GM18909 (cell line): ENCODE data around the gene SDK1.
"Not testable (repeated sequence)": the region's sequence is repeated elsewhere in the genome, so short reads cannot be mapped to it uniquely, and the experiment has no call there.

ENCODE experiments used
- ATAC-seq: cut with Tn5 transposase; IDR thresholded peaks from one replicate; pipeline ENCODE4 v1.9.1; 2021; ENCODE audit warnings: mild to moderate bottlenecking; ENCODE audit not compliant: unreplicated experiment, poor library complexity

Gene SDK1

GRCh38 chr7:3696113-3696512, 395.1 kb downstream of the SDK1 start:
- no peak for ATAC-seq

GRCh38 chr7:3697472-3697871, 396.4 kb downstream of the SDK1 start:
- no peak for ATAC-seq

- no peak for ATAC-seq
These were observed 404.2 kb downstream of the SDK1 start for GRCh38 chr7:3705258-3705657.

- ATAC-seq = not testable (repeated sequence)
These were observed 405.0 kb downstream of the SDK1 start for GRCh38 chr7:3706091-3706490.

- no peak for ATAC-seq
These were observed 409.1 kb downstream of the SDK1 start for GRCh38 chr7:3710122-3710521.

- no peak for ATAC-seq
These were observed 409.5 kb downstream of the SDK1 start for GRCh38 chr7:3710531-3710930.

- ATAC-seq = no peak
These were observed 411.8 kb downstream of the SDK1 start for GRCh38 chr7:3712841-3713240.

- ATAC-seq = no peak
These were observed 420.4 kb downstream of the SDK1 start for GRCh38 chr7:3721422-3721821.

- no peak for ATAC-seq
These were observed 421.4 kb downstream of the SDK1 start for GRCh38 chr7:3722396-3722922.

GRCh38 chr7:3725155-3726059, 424.4 kb downstream of the SDK1 start:
- no peak for ATAC-seq

- ATAC-seq = no peak
These were observed 429.2 kb downstream of the SDK1 start for GRCh38 chr7:3730276-3730675.

GRCh38 chr7:3732395-3733005, 431.4 kb downstream of the SDK1 start:
- ATAC-seq = no peak

- ATAC-seq = no peak
These were observed 432.6 kb downstream of the SDK1 start for GRCh38 chr7:3733541-3734140.

GRCh38 chr7:3738964-3739363, 437.9 kb downstream of the SDK1 start:
- no peak for ATAC-seq

- no peak for ATAC-seq
These were observed 438.9 kb downstream of the SDK1 start for GRCh38 chr7:3739983-3740382.

GRCh38 chr7:3747467-3747866, 446.4 kb downstream of the SDK1 start:
- no peak for ATAC-seq

GRCh38 chr7:3748389-3748788, 447.3 kb downstream of the SDK1 start:
- ATAC-seq = no peak

GRCh38 chr7:3753868-3754267, 452.8 kb downstream of the SDK1 start:
- ATAC-seq = no peak

GRCh38 chr7:3754493-3755341, 453.7 kb downstream of the SDK1 start:
- ATAC-seq = no peak

GRCh38 chr7:3755778-3756453, 454.9 kb downstream of the SDK1 start:
- not testable (repeated sequence) for ATAC-seq
